Kidney (tissue), 14 donors: ENCODE data around the gene SCARB2. TPM values are rescaled to one million over a fixed set of nuclear protein-coding genes. Genes with fewer than 3 reads are reported as not detected.

Experiments
- DNase-seq, 5 donors: peaks; one replicate each; pipeline ENCODE4 v3.0.0-alpha.2; 2013 to 2020
- FAIRE-seq: peaks from 2 replicates; lab custom pipeline; 2012; peaks lifted over from hg19 to GRCh38; lab: Jason Lieb, UNC
- H3K27ac ChIP-seq, 2 donors: one replicate each; pipeline ENCODE4 v1.7.0; 2013; ENCODE audit warnings: low read depth in 2 of 2, low read length in 2 of 2, inconsistent platforms in 1 of 2
- H3K27me3 ChIP-seq: one replicate; pipeline ENCODE4 v1.7.1; 2013; ENCODE audit warnings: low read length, inconsistent platforms; ENCODE audit not compliant: control insufficient read depth, insufficient read depth
- H3K36me3 ChIP-seq, 3 donors: one replicate each; pipeline versions ENCODE4 v1.7.0 to v1.7.1; 2013; ENCODE audit warnings: low read length in 3 of 3, control low read depth in 1 of 3, inconsistent platforms in 1 of 3; ENCODE audit not compliant: insufficient read depth in 3 of 3, control insufficient read depth in 2 of 3
- H3K4me1 ChIP-seq, 3 donors: one replicate each; pipeline versions ENCODE4 v1.7.0 to v1.7.1; 2013; ENCODE audit warnings: low read length in 3 of 3, inconsistent platforms in 1 of 3, low read depth in 1 of 3; ENCODE audit not compliant: control insufficient read depth in 2 of 3, insufficient read depth in 2 of 3
- H3K4me3 ChIP-seq, 3 donors: one replicate each; pipeline versions ENCODE4 v1.7.0 to v1.8.1; 2013; ENCODE audit warnings: low read length in 3 of 3, control low read depth in 1 of 3, inconsistent platforms in 1 of 3
- H3K9ac ChIP-seq, 3 donors: one replicate each; pipeline versions ENCODE4 v1.7.0 to v1.7.1; 2013; ENCODE audit warnings: low read length in 3 of 3, control low read depth in 1 of 3, inconsistent platforms in 1 of 3
- H3K9me3 ChIP-seq, 3 donors: one replicate each; pipeline versions ENCODE4 v1.7.0 to v1.7.1; 2013; ENCODE audit warnings: low read length in 3 of 3, control low read depth in 1 of 3, inconsistent platforms in 1 of 3; ENCODE audit not compliant: control insufficient read depth in 2 of 3, insufficient read depth in 1 of 3
- CTCF ChIP-seq: IDR thresholded peaks from 3 replicates; pipeline ENCODE4 v1.5.1; 2012; ENCODE audit warnings: mild to moderate bottlenecking, moderate library complexity, borderline replicate concordance; ENCODE audit not compliant: insufficient read depth; ENCODE audit errors: extremely low read depth
- intact Hi-C: fragments of 100-400 bp; cut with DNase I; formaldehyde crosslinking; loops from one replicate; pipeline ENCODE4 v1.11.1; 2022
- polyA plus RNA-seq: library from polyadenylated mRNA; stranded (reverse); fragments of 350-450 nt; fragmentation: Illumina TruSeq; extraction: RNeasy Lipid Tissue Mini Kit (QIAGEN cat#74804); gene quantifications from one replicate; pipeline ENCODE4 v1.2.3, GENCODE V29; 2014; ENCODE audit warnings: low read depth, low replicate concordance; ENCODE audit not compliant: insufficient read depth
- total RNA-seq: library from RNA; stranded (reverse); fragmentation: NEBNext Ultra II Directional; extraction: Animal tissue kit (Norgen Biotek cat#: 25700); gene quantifications from one replicate; pipeline ENCODE4 v1.2.1, GENCODE V29; 2021
- donor health status: control.
- donor health status: control.
- donor health status: control.
- donor health status: control.
- donor health status: control.
- donor health status: DM: yes; HTN: yes; CAD: no.
- donor health status: Normal renal cell carcinoma (clear cell type).

SCARB2 gene
- total and polyA plus RNA-seq, 2 donors from 2014 or later: 75.5 to 151 TPM

GRCh38 chr4:76194325-76194724 is 19.3 kb downstream of the SCARB2 start:
- no peak for FAIRE-seq
- no peak overlapping the region for H3K9ac ChIP-seq
- DNase-seq: no peak
- no peaks in the 10 kb centered on the region for H3K27me3 ChIP-seq
- peaks cover 23 to 34% (median 31%) of the 10 kb centered on the region in 3 donors for H3K4me1 ChIP-seq
- H3K36me3 ChIP-seq: peaks cover 3 to 7% (median 5%) of the 10 kb centered on the region in 3 donors
- no peak for TF ChIP-seq CTCF
- intact Hi-C loops: no loop called here
- H3K4me3 ChIP-seq: no peak overlapping the region
- H3K27ac ChIP-seq: no peak overlapping the region
- no peaks in the 10 kb centered on the region for H3K9me3 ChIP-seq

GRCh38 chr4:76192236-76192635 is 21.4 kb downstream of the SCARB2 start:
- H3K4me1 ChIP-seq: peaks cover 7 to 14% (median 13%) of the 10 kb centered on the region in 3 donors
- H3K27me3 ChIP-seq: no peaks in the 10 kb centered on the region
- no peak overlapping the region for H3K27ac ChIP-seq
- FAIRE-seq (no peak), DNase-seq (no peak)
- H3K4me3 ChIP-seq: no peak overlapping the region
- H3K9ac ChIP-seq: no peak overlapping the region
- peaks cover 3 to 7% (median 5%) of the 10 kb centered on the region in 3 donors for H3K36me3 ChIP-seq
- no peaks in the 10 kb centered on the region for H3K9me3 ChIP-seq
- intact Hi-C loops: no loop called here
- TF ChIP-seq CTCF: no peak

- no peak for FAIRE-seq
- H3K27ac ChIP-seq: no peak overlapping the region
- no peaks in the 10 kb centered on the region for H3K9me3 ChIP-seq
- H3K9ac ChIP-seq: no peak overlapping the region
- peaks cover 3 to 10% (median 6%) of the 10 kb centered on the region in 3 donors for H3K36me3 ChIP-seq
- TF ChIP-seq CTCF: no peak
- no peak for DNase-seq
- H3K4me1 ChIP-seq: no peaks in the 10 kb centered on the region
- H3K4me3 ChIP-seq: no peak overlapping the region
- intact Hi-C loops: no loop called here
- no peaks in the 10 kb centered on the region for H3K27me3 ChIP-seq
Observed at GRCh38 chr4:76188557-76188956, 25.1 kb downstream of the SCARB2 start.

GRCh38 chr4:76188149-76188548 is 25.5 kb downstream of the SCARB2 start:
- Histone ChIP-seq H3K36me3 (peaks cover 3 to 10% (median 6%) of the 10 kb centered on the region in 3 donors), H3K27me3 (no peaks in the 10 kb centered on the region), H3K4me3 (no peak overlapping the region), H3K4me1 (no peaks in the 10 kb centered on the region), H3K9me3 (no peaks in the 10 kb centered on the region), H3K27ac (no peak overlapping the region), H3K9ac (no peak overlapping the region)
- intact Hi-C loops: no loop called here
- TF ChIP-seq CTCF: no peak
- DNase-seq: no peak
- FAIRE-seq: no peak
